ENCODE data around the gene SUCLG1. TPM values are rescaled to one million over a fixed set of nuclear protein-coding genes. Genes with fewer than 3 reads are reported as not detected.
"Not testable (repeated sequence)": the region's sequence is repeated elsewhere in the genome, so short reads cannot be mapped to it uniquely, and the experiment has no call there.

Gene SUCLG1
- total RNA-seq, 1 donor from 2014 or later = 55.4 TPM

DNA sequence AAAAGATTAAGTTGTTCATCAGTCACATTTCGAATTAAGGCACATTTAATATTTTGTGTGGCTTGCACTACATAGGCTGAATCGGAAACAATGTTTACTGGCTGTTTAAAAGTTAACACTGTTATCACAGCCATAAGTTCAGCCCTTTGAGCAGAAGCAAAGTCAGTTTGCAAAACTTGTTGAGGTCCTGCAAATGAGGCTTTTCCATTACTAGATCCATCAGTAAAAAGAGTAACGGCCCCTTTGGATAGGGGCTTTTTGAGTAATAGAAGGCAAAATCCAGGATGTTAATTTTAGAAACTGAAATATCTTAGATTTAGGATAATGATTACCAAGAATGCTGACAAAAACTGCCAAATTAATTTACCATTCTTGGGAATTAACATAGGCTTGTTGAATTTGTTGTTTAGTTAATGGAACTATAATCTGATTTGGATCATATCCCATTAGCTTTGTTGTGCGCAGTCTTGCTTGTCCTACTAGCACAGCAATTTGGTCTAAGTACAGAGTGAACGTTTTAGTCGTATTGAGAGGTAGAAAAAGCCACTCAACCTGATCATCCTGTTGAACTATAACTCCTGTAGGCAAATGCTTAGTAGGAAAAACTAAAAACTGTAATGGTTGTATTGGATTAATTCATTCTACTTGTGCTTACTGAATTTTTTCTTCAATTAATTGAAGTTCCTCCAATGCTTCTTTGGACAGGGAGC is 13.9 kb upstream of the SUCLG1 start:
- no peak for ATAC-seq
- intact Hi-C loops (cut with DNase I) = no loop called here
- no peak for DNase-seq (ENCODE audit: low spot score)

DNA sequence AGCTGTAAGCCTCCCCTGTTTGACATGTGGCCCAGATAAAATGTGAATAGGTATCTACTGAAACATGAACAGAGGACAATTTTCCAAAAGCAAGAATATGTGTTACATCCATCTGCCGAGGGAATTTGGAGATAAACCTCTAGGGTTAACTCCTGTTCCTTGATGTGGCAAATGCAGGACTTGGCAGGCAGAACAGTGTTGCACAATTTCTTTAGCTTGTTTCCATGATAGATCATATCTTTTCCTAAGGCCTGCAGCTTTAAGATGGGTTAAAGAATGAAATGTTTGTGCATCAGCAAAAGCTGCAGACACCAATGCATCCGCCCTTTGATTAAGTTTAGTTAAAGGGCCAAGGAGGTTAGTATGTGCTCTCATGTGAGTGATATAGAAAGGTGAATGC is 13.3 kb upstream of the SUCLG1 start:
- ATAC-seq; intact Hi-C loops (cut with DNase I); DNase-seq (ENCODE audit: low spot score): not testable (repeated sequence)

DNA sequence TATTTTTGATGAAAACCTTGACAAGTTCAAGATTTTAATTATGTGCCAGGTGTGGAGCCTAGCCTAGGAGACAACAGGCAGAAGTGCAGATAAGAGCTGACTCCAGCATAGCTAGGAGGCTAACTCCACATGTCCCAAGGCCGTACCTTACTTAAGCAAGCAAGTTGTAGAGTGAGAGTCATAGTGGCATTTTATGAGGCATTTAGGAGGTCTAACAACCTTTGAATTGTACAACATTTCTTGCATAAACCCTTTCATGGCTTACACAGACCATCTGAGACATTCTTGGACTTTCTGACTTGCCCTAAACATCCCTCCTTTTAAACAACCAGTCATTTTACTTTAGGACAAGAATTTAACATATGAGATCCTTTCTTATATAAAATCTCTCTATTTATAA is 8.3 kb upstream of the SUCLG1 start:
- intact Hi-C loops (cut with DNase I) = loop anchor here (10.0 kb wide), 1 partner anchor 1727 kb away; the partner anchor contains the start of genes IMMT and MRPL35
- ATAC-seq (no peak), DNase-seq (ENCODE audit: low spot score) (no peak)

DNA sequence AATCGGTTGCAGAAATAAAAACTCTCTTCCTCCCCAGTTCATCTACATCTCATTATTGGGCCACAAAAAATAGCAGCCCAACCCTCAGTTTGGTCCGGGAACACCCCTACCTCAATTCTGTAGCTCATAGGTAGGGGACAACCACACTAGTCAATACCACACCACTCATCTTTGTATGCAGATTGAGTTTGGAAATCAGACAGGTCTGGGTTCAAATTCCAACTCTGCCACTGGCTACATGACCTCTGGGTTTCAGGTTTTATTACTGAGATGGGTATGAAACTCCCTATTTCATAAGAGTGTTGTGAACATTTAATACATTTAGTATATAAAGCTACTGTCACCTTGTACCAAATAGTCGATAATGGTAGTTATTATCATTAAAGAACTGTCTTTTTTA is 2.2 kb upstream of the SUCLG1 start:
- intact Hi-C loops (cut with DNase I) = loop anchor here (10.0 kb wide), 1 partner anchor 1733 kb away; the partner anchor contains the start of genes IMMT and MRPL35
- no peak for DNase-seq (ENCODE audit: low spot score)
- no peak for ATAC-seq

DNA sequence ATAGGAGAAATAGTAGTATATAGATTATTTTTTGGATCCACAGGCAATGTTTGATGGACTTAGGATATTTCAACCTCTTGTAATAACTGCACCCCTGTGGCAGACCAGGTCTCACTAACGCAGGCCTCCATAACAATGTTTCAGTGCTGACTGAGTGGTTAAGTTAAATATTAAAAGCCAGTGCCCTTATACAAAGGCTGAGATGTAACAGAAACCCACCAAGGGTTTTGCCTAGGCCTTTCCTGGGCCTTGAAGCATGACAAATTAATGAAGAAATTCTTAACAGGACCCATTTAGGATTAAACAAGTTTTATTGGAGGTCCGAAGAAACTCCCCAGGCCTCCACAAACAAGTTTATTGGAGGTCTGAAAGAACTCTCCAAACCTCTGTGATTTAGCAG is 1.6 kb upstream of the SUCLG1 start:
- intact Hi-C loops (cut with DNase I) = loop anchor here (10.0 kb wide), 1 partner anchor 1734 kb away; the partner anchor contains the start of genes IMMT and MRPL35
- no peak for ATAC-seq
- no peak for DNase-seq (ENCODE audit: low spot score)

DNA sequence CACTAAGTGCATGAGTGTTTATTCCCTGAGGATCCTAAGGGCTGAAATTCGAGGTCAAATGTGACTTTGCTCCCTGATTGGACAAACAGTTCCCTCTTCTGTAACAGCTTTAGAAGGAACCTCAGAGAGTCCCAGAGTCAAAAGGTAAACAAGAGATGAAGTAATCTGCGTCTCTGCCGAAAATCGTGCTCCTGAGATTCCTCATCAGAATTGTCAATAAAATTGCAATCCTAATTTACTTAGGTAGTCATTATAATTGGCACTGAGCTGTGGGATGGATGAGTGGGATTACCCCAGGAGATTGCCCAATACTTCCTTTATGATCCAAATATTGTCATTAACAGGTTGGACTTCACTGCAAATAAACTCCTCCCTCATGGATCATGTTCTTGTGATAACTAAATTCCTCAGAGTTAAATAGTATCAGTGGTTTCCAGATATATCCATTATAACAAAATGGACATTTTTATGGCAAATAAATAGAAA is 907 bp upstream of the SUCLG1 start:
- ATAC-seq (no peak), DNase-seq (ENCODE audit: low spot score) (no peak)
- intact Hi-C loops (cut with DNase I) = loop anchor here (10.0 kb wide), 1 partner anchor 1735 kb away; the partner anchor contains the start of genes IMMT and MRPL35

DNA sequence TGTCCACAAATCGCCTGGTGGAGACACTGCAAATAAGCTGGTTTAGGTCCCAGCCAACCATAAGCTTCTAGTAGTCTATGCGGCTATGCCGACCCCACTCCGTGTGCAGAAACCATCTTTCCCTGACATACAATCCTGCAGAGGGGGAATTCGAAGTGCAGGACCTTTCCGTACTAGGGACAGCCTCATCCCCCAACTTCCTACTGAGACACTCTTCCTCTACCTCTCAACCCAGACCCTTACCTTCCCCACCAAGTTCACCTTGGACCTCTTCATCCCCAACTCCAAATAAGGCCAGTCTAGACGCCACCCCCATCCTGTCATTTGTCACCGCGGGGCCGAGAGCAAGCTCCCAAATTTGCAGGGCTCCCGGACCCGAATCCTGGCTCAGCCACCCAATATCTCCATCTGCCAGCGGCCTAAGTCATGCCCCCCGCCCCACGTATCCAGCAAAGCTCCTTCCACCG is 496 bp downstream of the SUCLG1 start:
- DNase-seq (ENCODE audit: low spot score) (no peak), ATAC-seq (peak; percentile 17)
- intact Hi-C loops (cut with DNase I) = no loop called here

DNA sequence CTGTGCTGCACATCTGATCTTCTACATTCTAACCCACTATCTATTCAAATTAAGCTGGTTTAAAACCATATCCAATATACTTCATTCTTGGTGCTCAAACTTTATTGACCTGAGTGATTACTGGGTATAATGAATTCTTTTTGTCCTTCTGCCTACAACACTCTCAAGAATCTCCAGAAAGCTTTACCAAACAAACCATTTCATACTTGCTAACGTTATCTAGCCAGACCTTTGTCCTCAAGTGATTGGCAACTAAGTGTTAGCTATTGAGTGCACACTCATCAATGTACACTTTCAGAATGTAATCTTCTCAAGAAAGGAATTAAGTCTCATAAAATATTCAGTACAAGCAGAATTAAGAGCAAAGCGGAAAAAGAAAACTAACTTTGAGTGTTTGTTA is 1.4 kb downstream of the SUCLG1 start:
- DNase-seq (ENCODE audit: low spot score) (no peak), ATAC-seq (no peak)
- intact Hi-C loops (cut with DNase I) = no loop called here

DNA sequence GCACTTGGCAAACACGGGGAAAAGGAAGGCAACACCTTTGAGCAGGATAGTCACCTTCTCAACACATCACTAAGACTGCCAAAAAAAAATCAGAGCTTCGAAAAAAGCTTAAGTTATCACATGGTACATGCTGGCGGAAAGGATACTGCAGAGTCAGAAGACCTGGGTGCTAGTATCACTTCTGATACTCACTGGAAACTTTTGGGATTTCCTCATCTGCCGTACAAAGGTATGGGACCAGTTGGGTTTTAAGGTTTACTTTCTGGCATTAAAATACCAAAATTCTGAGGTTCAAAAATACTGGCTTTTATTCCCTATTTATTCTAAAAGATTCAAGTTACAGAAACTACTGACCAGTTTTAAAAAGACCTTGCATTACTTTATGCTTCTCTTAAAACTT is 2.9 kb downstream of the SUCLG1 start:
- ATAC-seq (no peak), DNase-seq (ENCODE audit: low spot score) (no peak)
- intact Hi-C loops (cut with DNase I) = no loop called here

DNA sequence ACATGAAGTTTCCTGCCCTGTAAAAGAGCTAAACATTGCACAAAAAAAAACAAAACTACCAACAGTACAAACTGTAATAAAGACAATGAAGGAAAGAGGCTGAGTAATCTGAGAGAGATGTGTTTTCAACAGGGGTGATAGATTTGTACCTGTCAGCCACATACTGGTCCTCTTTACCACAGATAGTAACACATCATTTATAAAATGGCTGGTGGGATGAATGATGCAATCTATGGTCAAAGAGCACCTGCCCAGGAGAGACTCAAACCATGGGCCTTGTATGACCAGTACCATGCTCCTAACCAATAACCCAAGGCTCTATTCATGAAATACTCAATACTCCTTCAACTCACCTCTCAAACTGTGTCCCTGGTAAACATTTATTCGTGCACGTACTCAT is 4.5 kb downstream of the SUCLG1 start:
- intact Hi-C loops (cut with DNase I) = no loop called here
- DNase-seq (ENCODE audit: low spot score) (no peak), ATAC-seq (no peak)

DNA sequence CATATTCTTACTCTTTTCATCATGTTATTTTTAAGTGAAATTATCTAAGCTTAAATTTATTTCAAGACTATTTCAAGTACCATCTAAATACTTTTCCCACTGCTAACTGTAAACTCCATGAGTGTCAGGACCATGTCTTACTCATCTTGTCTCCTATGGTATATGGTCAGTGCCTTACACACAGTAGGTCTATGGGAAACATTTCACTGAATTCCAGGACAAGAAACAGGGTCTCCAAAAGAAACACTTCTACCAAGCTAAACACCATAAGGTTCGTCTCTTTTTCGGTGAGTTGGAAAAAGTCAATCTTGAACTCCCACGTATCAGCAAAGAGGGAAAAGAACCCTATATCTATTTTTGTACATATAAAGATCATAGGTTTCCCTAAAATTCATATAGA is 6.5 kb downstream of the SUCLG1 start:
- no peak for ATAC-seq
- intact Hi-C loops (cut with DNase I) = no loop called here
- DNase-seq (ENCODE audit: low spot score) = no peak

DNA sequence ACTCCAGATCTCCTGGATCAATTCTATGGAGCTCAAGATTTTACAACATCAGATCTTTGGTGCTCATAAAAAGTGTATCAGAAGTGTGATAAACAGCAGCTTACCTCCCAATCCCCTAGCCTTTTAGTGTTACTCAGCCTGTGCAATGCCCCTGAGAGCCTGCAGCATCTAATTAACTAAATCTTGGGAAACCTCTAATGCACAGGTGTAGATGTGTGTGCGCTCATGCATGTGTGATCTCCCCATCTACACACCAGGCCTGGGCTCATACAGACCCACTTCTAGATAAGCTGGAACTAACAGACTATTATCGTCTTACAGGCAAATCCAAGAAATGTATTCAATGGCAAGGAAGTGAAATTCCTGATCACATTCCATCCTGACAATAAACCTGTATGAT is 7.5 kb downstream of the SUCLG1 start:
- intact Hi-C loops (cut with DNase I) = no loop called here
- ATAC-seq (no peak), DNase-seq (ENCODE audit: low spot score) (no peak)

DNA sequence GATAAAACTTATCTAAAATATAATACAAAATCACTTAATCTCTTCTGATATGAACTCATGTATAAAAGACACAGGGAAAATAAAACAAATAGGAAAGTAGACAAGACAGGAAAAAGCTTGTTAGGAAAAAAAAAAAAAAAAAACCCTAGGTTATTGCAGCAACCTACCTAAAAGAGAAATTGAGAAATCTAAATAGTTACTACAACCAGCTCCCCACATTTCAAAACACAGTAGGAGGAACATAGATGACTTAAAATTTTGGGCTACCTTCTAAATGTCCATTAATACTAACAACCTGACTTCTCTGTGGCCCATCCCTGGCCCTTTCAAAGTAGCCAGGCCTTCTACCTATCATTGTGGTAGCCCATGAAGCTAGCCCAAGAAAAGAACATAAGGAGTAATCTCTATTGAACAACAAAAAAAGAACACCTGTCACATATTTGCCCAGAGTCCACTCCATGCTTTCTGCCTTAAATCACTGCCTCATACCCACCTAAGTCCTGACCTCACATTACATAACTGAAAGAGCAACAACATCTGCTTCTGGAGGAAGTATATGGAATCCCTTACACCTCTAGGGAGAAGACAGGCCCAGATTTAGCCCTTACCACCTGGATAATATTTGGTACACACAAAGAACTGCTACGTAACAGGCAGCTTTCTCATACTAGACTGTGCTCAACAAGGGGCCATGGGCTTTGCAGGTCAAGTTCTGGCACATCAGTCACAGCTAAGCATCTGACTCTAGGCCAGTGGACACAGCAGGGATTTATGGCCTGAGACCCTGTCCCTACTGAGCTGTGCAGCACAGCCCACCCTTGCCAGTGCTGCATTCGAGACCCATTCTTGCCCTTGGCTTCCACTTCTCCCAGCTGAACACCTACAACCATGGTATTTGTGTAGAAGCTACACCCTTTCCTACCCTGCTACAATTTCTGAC is 8.5 kb downstream of the SUCLG1 start:
- no peak for DNase-seq (ENCODE audit: low spot score)
- peak; percentile 24 for ATAC-seq
- intact Hi-C loops (cut with DNase I) = no loop called here

DNA sequence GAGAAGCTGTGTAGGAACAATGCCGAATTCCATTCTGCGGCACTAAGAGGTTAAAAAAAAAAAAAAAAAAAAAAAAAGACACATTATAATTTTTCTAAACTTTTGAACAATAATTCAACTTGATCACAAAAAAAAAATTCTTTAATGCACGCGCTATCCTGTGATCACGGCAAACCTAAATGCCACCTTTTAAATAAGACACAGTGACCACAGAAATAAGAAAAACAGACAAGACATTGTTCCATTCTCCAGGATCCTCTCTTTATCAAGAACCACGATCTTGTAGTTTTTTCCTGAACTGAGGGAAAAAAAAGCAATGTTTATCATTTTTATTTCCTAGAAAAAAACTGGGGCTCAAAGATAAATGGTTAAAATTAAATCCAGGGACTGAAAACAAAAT is 9.4 kb downstream of the SUCLG1 start:
- ATAC-seq (no peak), DNase-seq (ENCODE audit: low spot score) (no peak)
- intact Hi-C loops (cut with DNase I) = no loop called here

DNA sequence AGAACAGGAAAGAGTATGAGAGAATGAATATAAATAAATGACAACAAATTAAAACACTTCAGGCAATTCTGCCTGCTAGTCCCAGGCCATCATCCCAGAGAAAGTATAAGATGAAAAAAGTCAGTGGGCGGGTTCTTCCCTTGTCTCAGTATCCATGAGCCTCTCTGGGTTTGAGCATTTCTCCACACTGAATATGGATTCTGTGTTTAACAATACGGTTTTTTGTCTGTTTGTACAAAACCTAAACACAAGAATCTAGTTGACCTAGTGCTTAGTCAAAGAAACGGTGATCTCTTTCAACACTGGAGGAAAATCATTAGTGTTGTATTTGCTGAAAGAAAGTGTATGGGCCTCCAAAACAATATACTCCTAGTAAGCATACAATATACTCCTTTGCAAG is 10.0 kb downstream of the SUCLG1 start:
- DNase-seq (ENCODE audit: low spot score) (no peak), ATAC-seq (no peak)
- intact Hi-C loops (cut with DNase I) = no loop called here

DNA sequence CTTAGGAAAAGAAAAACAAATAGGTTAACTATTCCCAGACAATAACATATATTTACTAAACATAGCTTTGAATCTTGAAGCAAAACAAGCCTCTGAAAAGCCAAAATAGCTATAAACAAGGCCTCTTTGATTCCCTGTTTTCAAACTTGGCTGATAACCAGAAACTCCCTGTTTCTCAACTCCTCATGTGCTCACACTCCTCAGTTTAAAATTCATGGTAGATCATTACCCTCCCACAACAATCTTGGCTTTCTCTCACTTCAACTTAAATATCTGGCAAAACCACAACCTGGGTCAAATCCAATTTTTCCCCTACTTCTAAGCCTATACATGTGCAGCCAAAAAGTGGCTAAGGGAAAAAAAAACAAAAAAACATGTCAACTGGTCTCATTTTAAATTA is 15.6 kb downstream of the SUCLG1 start:
- no peak for ATAC-seq
- intact Hi-C loops (cut with DNase I) = no loop called here
- DNase-seq (ENCODE audit: low spot score) = no peak

DNA sequence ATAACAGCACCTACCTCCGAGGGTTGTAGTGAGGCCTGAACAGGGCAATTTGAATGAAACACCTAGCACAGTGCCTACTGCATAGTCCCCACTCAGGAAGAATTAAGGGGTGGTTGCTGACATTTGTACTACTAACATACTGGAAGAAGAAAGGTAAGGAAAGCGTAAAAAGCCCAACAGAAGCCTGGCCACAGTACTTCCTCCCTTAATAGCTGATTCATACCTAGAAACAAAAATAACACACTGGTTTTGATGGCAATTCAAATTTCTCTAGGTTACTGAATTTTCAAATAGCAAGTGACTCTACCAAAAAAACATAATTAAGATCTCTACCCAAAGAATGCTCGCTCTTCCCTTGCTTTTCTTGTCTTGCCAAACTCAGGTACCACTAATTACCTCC is 16.2 kb downstream of the SUCLG1 start:
- DNase-seq (ENCODE audit: low spot score) (no peak), ATAC-seq (no peak)
- intact Hi-C loops (cut with DNase I) = no loop called here

DNA sequence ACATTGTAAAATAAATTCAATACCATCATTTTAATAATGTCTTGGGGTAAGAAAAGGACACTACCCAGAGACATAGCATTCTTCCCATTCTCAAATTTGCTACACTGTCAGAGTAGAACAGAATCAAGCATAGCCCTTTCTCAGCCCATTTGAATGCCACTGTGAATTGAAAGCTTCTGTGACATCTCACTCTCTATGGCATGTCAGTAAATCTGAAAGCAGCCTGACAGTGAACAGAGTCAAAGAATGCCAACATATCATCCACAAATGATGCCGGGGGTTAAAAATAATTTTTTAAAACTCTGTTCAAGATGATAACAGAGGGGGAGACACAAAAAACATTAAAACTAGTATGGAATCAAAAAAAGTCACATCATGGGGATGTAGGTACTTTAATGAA is 17.6 kb downstream of the SUCLG1 start:
- no peak for DNase-seq (ENCODE audit: low spot score)
- no peak for ATAC-seq
- intact Hi-C loops (cut with DNase I) = no loop called here

DNA sequence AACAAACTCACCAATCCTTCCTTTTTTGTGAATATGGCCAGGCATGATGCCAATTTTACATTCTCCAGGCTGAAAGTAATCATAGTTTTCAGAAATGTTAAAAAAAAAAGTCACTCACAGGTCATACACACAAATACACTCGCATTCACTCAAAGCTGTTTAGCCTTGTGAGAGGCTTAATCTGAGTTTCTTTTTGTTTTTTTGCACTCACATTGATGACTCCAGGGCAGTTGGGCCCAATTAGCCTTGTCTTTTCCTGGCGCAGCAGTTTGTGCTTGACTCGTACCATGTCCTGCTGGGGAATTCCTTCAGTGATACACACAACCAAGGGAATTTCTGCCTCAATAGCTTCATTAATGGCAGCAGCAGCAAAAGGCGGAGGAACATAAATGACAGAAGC is 18.0 kb downstream of the SUCLG1 start:
- intact Hi-C loops (cut with DNase I) = no loop called here

More for the DNA sequence above, 18.0 kb downstream of the SUCLG1 start:
- DNase-seq (ENCODE audit: low spot score) (no peak), ATAC-seq (no peak)
